Motor neuron (in vitro differentiated cells): ENCODE measurements around the gene RRAGD. TPM values are rescaled to one million over a fixed set of nuclear protein-coding genes. Genes with fewer than 3 reads are reported as not detected.

ENCODE experiments used
- ATAC-seq, 8 experiments: fragments of 200-7000 bp; cut with Tn5 transposase; replicated peaks in 6 of 8; 2 replicates each; pipeline ENCODE4 v1.8.0; 2021; ENCODE audit warnings: mild to moderate bottlenecking in 8 of 8, moderate library complexity in 8 of 8
- H3K27ac ChIP-seq, 2 donors: fragments of 250-450 bp; sonication (Bioruptor Pico); 2 replicates each; pipeline ENCODE4 v1.9.0; 2021; ENCODE audit warnings: antibody characterized with exemption in 2 of 2, mild to moderate bottlenecking in 2 of 2, moderate library complexity in 1 of 2
- H3K4me1 ChIP-seq, 2 donors: fragments of 250-450 bp; sonication (Bioruptor Pico); replicated peaks in 1 of 2; 2 replicates each; pipeline ENCODE4 v1.6.1; 2021; ENCODE audit warnings: antibody characterized with exemption in 2 of 2, mild to moderate bottlenecking in 2 of 2, moderate library complexity in 1 of 2
- H3K4me3 ChIP-seq, 5 donors: fragments of 250-450 bp; sonication (Bioruptor Pico); 2 replicates each; pipeline ENCODE4 v1.9.0; 2021; ENCODE audit warnings: antibody characterized with exemption in 5 of 5, mild to moderate bottlenecking in 5 of 5, moderate library complexity in 4 of 5
- WGBS, 10 experiments: fragments of 450-650 bp; shearing (Covaris generic); methylation state at CpG; one replicate each; pipeline ENCODE4 v1.0.0; 2022; 5-methylcytosine and 5-hydroxymethylcytosine counted together
- in situ Hi-C, 9 experiments: fragments of 400-800 bp; cut with MboI; loops; one replicate each; pipeline ENCODE4 v1.15.0; 2021; ENCODE audit warnings: low sequenced_read_pairs in 9 of 9, low pct_unique_long_range_greater_than_20kb in 2 of 9; ENCODE audit not compliant: unreplicated experiment in 9 of 9
- total RNA-seq, 8 experiments: library from RNA; unstranded; fragments of 300-600 nt; gene quantifications; 2 replicates each; pipeline versions ENCODE4 v1.2.3 to v1.2.4, GENCODE V29; 2022

RRAGD gene
- total RNA-seq, 8 experiments from 2014 or later = 9.6 to 90.2 (median 27.4) TPM

GRCh38 chr6:89361171-89361570, 50.9 kb downstream of the RRAGD start:
- Histone ChIP-seq H3K4me1 (no peaks in the 10 kb centered on the region), H3K27ac (no peak overlapping the region), H3K4me3 (no peak overlapping the region)
- WGBS, 10 experiments = 46 to 100% (median 95%) methylated on average over 1 to 2 of the region's 2 CpGs; no CpG with 5 or more reads in 1 of the 10 experiments
- ATAC-seq = no peak
- in situ Hi-C loops = loop anchor here in 1 of 9 experiments (25.0 kb wide), 1 partner anchor 374 kb away; no protein-coding TSS in a partner anchor

DNA sequence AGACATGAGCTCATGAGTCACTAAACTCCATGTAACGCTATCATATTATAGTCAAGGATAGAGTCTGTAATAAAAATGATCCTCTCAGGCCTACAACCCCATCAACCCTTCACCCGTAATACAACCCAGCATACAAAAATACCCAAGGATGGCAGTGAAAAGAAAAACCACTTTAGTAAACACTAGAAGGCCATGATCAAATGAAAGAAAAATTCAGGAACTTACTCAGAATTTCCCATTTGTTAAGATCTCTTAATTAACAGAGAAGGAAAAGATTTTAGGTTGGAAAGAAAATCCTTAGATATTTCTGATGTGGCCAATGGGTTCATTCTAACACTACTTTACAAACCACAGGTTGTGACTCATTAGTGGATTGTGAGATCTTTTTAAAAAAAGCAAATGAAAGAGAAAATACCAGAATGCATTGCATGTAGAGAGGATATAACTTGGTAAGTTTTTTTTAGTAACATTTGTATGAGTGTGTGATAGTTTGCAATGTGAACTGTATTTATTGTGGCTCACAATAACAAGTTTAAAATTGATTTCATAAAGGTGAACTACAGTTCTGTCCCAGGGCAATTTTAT, 51.6 kb downstream of the RRAGD start:
- Histone ChIP-seq H3K27ac (no peak overlapping the region), H3K4me1 (no peaks in the 10 kb centered on the region), H3K4me3 (no peak overlapping the region)
- in situ Hi-C loops = loop anchor here in 1 of 9 experiments (25.0 kb wide), 1 partner anchor 373 kb away; no protein-coding TSS in a partner anchor
- 80 to 100% (median 100%) methylated on average over 1 to 2 of the region's 2 CpGs; no CpG with 5 or more reads in 3 of the 10 experiments for WGBS, 10 experiments
- ATAC-seq = no peak

DNA sequence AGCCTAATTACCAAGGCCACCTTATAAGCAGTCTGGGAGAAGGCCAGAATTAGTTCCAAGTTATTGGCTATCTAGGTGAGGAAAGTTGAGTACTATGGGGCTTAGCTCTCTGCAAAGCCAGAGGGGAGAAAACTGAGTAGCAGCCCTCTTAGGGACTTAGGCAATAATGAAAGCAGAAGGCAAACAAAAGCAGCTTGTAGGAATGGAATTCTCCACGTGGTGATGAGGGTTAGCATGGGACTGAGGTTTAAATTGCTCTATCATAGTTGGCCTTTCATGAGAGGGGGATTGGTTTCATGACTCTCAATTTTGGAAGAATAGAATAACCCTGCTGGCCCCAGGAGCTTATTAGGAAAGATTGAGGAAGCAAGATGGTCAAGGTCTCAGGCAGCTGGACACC, 52.5 kb downstream of the RRAGD start:
- no peak overlapping the region for H3K27ac ChIP-seq
- in situ Hi-C loops = loop anchor here in 1 of 9 experiments (25.0 kb wide), 1 partner anchor 372 kb away; no protein-coding TSS in a partner anchor
- 0 to 17% (median 0%) methylated on average over 1 of the region's 1 CpG; no CpG with 5 or more reads in 4 of the 10 experiments for WGBS, 10 experiments
- no peak overlapping the region for H3K4me3 ChIP-seq
- no peaks in the 10 kb centered on the region for H3K4me1 ChIP-seq
- ATAC-seq = peak in 1 of 8 experiments; percentile 31

GRCh38 chr6:89357390-89357789, 54.7 kb downstream of the RRAGD start:
- no peak overlapping the region for H3K4me3 ChIP-seq
- in situ Hi-C loops = loop anchor here in 1 of 9 experiments (25.0 kb wide), 1 partner anchor 370 kb away; no protein-coding TSS in a partner anchor
- peaks cover 0 to 6% of the 10 kb centered on the region in 2 donors for H3K4me1 ChIP-seq
- no peak overlapping the region for H3K27ac ChIP-seq
- 33 to 80% (median 66%) methylated on average over 1 to 3 of the region's 3 CpGs; no CpG with 5 or more reads in 2 of the 10 experiments for WGBS, 10 experiments
- ATAC-seq = no peak

DNA sequence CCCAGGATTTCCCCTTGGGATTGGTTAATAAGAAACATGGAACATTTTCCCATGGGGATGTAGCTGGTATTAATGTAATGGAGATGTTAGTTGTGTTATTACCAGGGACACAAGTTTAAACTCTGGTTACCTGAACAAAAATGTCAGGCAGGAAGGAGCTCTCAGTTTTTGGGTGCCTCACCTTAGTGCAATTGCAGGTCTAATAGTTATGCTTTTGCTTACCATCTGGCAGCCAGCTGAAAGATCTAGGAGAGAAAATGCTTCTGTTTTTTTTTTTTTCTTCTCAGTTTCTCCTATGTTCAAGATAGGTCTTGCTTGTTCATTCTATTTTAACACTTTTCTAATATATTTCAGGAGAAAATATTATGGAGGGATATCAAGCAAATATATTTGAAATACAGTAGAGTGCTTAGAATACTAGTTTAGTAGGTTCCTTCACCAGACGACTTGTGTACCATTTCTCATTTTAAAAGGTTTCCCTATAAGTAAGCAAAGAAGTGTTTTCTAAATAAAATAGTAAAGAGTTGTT, 55.4 kb downstream of the RRAGD start:
- no peak for ATAC-seq
- in situ Hi-C loops = loop anchor here in 1 of 9 experiments (25.0 kb wide), 1 partner anchor 369 kb away; no protein-coding TSS in a partner anchor
- H3K27ac ChIP-seq = no peak overlapping the region
- 0 to 78% (median 22%) methylated on average over 1 of the region's 1 CpG; no CpG with 5 or more reads in 2 of the 10 experiments for WGBS, 10 experiments
- H3K4me3 ChIP-seq = no peak overlapping the region
- H3K4me1 ChIP-seq = peaks cover 0 to 6% of the 10 kb centered on the region in 2 donors

DNA sequence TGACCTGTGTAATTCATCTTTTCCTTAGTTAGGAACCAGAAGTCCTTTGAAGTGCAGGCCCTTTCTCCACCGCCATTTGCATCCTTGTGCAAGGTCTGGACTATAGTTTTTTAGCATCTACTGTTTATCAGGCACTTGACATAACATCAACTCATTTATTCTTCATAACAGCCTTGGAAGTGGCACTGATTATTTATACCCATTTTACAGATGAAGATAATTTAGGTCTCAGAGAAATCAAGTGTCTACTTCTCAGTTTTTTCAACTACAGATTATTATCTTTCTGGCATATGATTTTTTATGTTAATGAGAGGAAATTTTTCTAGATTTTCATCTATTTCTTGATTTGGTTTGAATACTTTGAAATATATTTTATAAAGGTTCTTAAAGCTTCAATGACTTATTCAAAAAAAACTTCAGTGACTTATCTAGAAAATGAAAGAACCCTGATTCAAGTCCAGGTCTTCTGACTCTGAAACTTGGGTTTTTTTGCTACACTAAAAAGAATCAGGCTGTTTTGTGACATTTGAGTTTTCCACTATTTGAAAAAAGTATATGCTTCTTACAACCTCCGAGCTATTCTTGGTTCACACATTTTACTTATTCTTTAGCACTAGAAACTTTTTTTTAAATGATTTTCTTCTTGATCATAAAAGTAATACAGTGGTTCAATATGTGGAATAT, 56.4 kb downstream of the RRAGD start:
- WGBS, 10 experiments = 78 to 100% (median 92%) methylated on average over 1 to 2 of the region's 2 CpGs
- Histone ChIP-seq H3K4me3 (no peak overlapping the region), H3K4me1 (peaks cover 2 to 13% of the 10 kb centered on the region in 2 donors), H3K27ac (no peak overlapping the region)
- ATAC-seq = no peak
- in situ Hi-C loops = loop anchor here in 1 of 9 experiments (25.0 kb wide), 1 partner anchor 368 kb away; no protein-coding TSS in a partner anchor

- in situ Hi-C loops = loop anchor here in 1 of 9 experiments (25.0 kb wide), 1 partner anchor 367 kb away; no protein-coding TSS in a partner anchor
- 17 to 100% (median 72%) methylated on average over 1 to 2 of the region's 2 CpGs; no CpG with 5 or more reads in 2 of the 10 experiments for WGBS, 10 experiments
These were observed 58.2 kb downstream of the RRAGD start for GRCh38 chr6:89353702-89354392.

DNA sequence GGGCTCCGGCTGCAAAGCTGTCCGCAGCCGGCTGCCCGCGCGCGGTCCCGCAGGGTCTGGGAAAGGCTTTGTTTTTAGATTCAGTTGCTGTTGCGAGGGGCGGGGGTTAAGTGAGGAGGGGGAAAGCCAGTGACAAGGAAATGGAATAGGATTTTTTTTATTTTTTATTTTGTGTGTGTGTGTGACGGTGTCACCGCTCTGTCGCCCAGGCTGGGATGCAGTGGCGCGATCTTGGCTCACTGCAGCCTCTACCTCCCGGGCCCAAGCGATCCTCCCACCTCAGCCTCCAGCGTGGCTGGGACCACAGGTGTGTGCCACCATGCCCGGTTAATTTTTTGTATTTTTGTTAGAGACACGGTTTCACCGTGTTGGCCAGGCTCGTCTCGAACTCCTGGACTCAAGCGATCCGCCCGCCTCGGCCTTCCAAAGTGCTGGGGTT, 58.9 kb downstream of the RRAGD start:
- in situ Hi-C loops = loop anchor here in 1 of 9 experiments (25.0 kb wide), 1 partner anchor 366 kb away; no protein-coding TSS in a partner anchor
- WGBS, 10 experiments = 0 to 91% (median 57%) methylated on average over 2 to 17 of the region's 27 CpGs; no CpG with 5 or more reads in 2 of the 10 experiments
- H3K4me1 ChIP-seq = peaks cover 7 to 16% of the 10 kb centered on the region in 2 donors
- peak overlapping the region; percentile 60 to 84 (median 65) for H3K4me3 ChIP-seq
- no peak for ATAC-seq
- H3K27ac ChIP-seq = peak overlapping the region; percentile 95 to 98

More at GRCh38 chr6:89353702-89354392, 58.2 kb downstream of the RRAGD start:
- Histone ChIP-seq H3K4me1 (peaks cover 7 to 16% of the 10 kb centered on the region in 2 donors), H3K4me3 (no peak overlapping the region), H3K27ac (peak overlapping the region in 1 of 2 donors; percentile 98)
- ATAC-seq = no peak

- in situ Hi-C loops = loop anchor here in 1 of 9 experiments (25.0 kb wide), 1 partner anchor 365 kb away; no protein-coding TSS in a partner anchor
- WGBS, 10 experiments = 0 to 8% (median 0%) methylated on average over 2 to 17 of the region's 102 CpGs; no CpG with 5 or more reads in 5 of the 10 experiments
- ATAC-seq = peak; percentile 89 to 95 (median 92)
- peaks cover 10 to 16% of the 10 kb centered on the region in 2 donors for H3K4me1 ChIP-seq
- peak within 1 kb of the TSS; percentile 95 to 98 for H3K27ac ChIP-seq
- peak within 1 kb of the TSS; percentile 60 to 84 (median 65) for H3K4me3 ChIP-seq
These were observed 59.6 kb downstream of the RRAGD start, which contains the start of gene UBE2J1 for GRCh38 chr6:89352278-89353117. Gene UBE2J1, minus strand, starts transcription at chr6:89352722. Its CDS starts 153 bp downstream, at chr6:89352569.

DNA sequence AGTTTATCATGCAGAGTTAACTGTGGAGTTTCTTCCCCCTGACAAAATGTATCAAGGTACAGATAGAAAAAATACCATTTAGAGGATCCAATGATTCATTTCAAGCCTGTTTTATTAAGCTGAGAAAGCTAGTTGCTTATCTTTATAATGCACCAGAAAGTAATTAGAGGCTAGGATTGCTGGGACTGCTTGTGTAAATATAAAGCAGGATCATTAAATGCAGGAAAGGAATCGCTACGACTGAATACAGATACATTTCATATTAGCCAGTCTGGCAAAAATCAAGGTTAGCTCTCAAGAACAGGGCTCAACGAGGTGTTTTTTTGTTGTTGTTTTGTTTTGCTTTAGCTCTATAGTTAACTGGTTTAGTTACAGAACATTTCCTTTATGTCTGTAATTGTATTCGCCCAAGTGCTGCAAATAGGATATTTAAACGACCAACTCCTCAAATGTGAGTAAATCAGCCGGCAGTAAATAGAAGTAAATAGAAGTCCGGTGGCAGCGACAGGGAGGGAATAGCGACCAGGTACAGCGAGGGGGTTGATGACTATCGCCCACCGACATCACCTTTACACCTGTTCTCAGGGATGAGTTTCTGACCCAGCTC, 60.3 kb downstream of the RRAGD start:
- H3K27ac ChIP-seq = peak overlapping the region; percentile 95 to 98
- in situ Hi-C loops = loop anchor here in 1 of 9 experiments (25.0 kb wide), 1 partner anchor 364 kb away; no protein-coding TSS in a partner anchor
- WGBS, 10 experiments = 0 to 33% (median 2%) methylated on average over 1 to 8 of the region's 12 CpGs
- no peak for ATAC-seq
- H3K4me1 ChIP-seq = peaks cover 12 to 16% of the 10 kb centered on the region in 2 donors
- H3K4me3 ChIP-seq = peak overlapping the region; percentile 60 to 84 (median 65)
